Endothelial cell of umbilical vein (primary cell): ENCODE measurements around the gene APOB. TPM values are rescaled to one million over a fixed set of nuclear protein-coding genes. Genes with fewer than 3 reads are reported as not detected.

Experiments
- BruUV-seq: library from RNA; stranded (reverse); fragments of 400-500 nt; replicated peaks from 2 replicates; lab custom pipeline; 2021; lab: Mats Ljungman, UMichigan
- CTCF ChIA-PET: fragments of 300-600, 350-600 bp; sonication (Branson Sonifier 250); formaldehyde crosslinking; loops from one replicate; lab custom pipeline; 2021; ENCODE audit warnings: antibody characterized with exemption, inconsistent platforms; lab: Charles Lee
- POLR2A ChIA-PET: fragments of 300-600, 350-600 bp; sonication (Branson Sonifier 250); formaldehyde crosslinking; loops from one replicate; lab custom pipeline; 2021; ENCODE audit warnings: antibody characterized with exemption, inconsistent platforms; lab: Charles Lee
- DNase-seq: peaks from one replicate; pipeline ENCODE4 v3.0.0-alpha.2; 2011; ENCODE audit warnings: low read depth, low spot score
- FAIRE-seq: peaks from 2 replicates; lab custom pipeline; 2011; peaks lifted over from hg19 to GRCh38; lab: Jason Lieb, UNC
- H2AFZ ChIP-seq: 2 replicates; pipeline ENCODE4 v1.6.0; 2012; ENCODE audit warnings: low read depth, low read length, control low read depth, inconsistent platforms
- H3K27ac ChIP-seq: 2 replicates; pipeline ENCODE4 v1.5.1; 2011; ENCODE audit warnings: low read depth, mild to moderate bottlenecking, control low read depth, low read length, moderate library complexity; ENCODE audit not compliant: insufficient read depth
- H3K27me3 ChIP-seq, 2 experiments: 2 replicates each; pipeline versions ENCODE4 v1.6.0 to v1.6.1; 2011; ENCODE audit warnings: low read length in 2 of 2, mixed read lengths in 1 of 2; ENCODE audit not compliant: control insufficient read depth in 2 of 2, insufficient read depth in 2 of 2
- H3K36me3 ChIP-seq, 2 experiments: 2 replicates in 1 of 2; 3 replicates in 1 of 2; pipeline ENCODE4 v1.5.1; 2011; ENCODE audit warnings: low read length in 2 of 2, mild to moderate bottlenecking in 1 of 2, moderate library complexity in 1 of 2; ENCODE audit not compliant: control insufficient read depth in 2 of 2, insufficient read depth in 2 of 2; ENCODE audit errors: extremely low read depth in 1 of 2
- H3K4me1 ChIP-seq: 3 replicates; pipeline ENCODE4 v1.5.1; 2011; ENCODE audit warnings: mild to moderate bottlenecking, low read length; ENCODE audit not compliant: control insufficient read depth, insufficient read depth; ENCODE audit errors: extremely low read depth
- H3K4me2 ChIP-seq: 2 replicates; pipeline ENCODE4 v1.6.1; 2011; ENCODE audit warnings: low read length, control low read depth, mixed read lengths; ENCODE audit not compliant: insufficient read depth
- H3K4me3 ChIP-seq, 3 experiments: fragments of 200-600 bp in 1 of 3; sonication (generic), shearing (Covaris generic) in 1 of 3; replicated peaks in 1 of 3; 2 replicates each; pipeline ENCODE4 v1.5.1; 2011 to 2016; ENCODE audit warnings: control low read depth in 3 of 3, low read length in 3 of 3, mild to moderate bottlenecking in 2 of 3, inconsistent platforms in 1 of 3, low read depth in 1 of 3, moderate library complexity in 1 of 3; ENCODE audit not compliant: insufficient read depth in 1 of 3
- H3K79me2 ChIP-seq: 2 replicates; pipeline ENCODE4 v1.6.0; 2012; ENCODE audit warnings: low read length, inconsistent platforms; ENCODE audit not compliant: control insufficient read depth, insufficient read depth
- H3K9ac ChIP-seq: replicated peaks from 2 replicates; pipeline ENCODE3; 2011; ENCODE audit warnings: low read length, control low read depth; ENCODE audit not compliant: insufficient read depth; ENCODE audit errors: extremely low read depth
- H3K9me1 ChIP-seq: replicated peaks from 3 replicates; pipeline ENCODE4 v1.6.0; 2011; ENCODE audit warnings: mild to moderate bottlenecking, low read length; ENCODE audit not compliant: control insufficient read depth, insufficient read depth; ENCODE audit errors: extremely low read depth
- H3K9me3 ChIP-seq: replicated peaks from 2 replicates; pipeline ENCODE4 v1.5.1; 2012; ENCODE audit warnings: low read length, inconsistent platforms; ENCODE audit not compliant: control insufficient read depth, insufficient read depth
- H4K20me1 ChIP-seq: replicated peaks from 2 replicates; pipeline ENCODE3; 2011; ENCODE audit warnings: mild to moderate bottlenecking, low read length; ENCODE audit not compliant: control insufficient read depth, insufficient read depth; ENCODE audit errors: extremely low read depth
- CTCF ChIP-seq, 2 donors: IDR thresholded peaks; 1 replicate in 1 of 2; 2 replicates in 1 of 2; pipeline ENCODE4 v1.5.1; 2011; ENCODE audit warnings: low read length in 2 of 2, mild to moderate bottlenecking in 2 of 2, moderate library complexity in 2 of 2, control low read depth in 1 of 2, inconsistent platforms in 1 of 2, low read depth in 1 of 2; ENCODE audit not compliant: insufficient read depth in 1 of 2; ENCODE audit errors: extremely low read depth in 1 of 2
- EZH2 ChIP-seq: IDR thresholded peaks from 2 replicates; pipeline ENCODE4 v1.6.1; 2012; ENCODE audit warnings: borderline replicate concordance, low read depth, mild to moderate bottlenecking, moderate library complexity, low read length, inconsistent platforms; ENCODE audit not compliant: severe bottlenecking
- FOS ChIP-seq: IDR thresholded peaks from 2 replicates; pipeline ENCODE4 v1.6.1; 2011; ENCODE audit warnings: mild to moderate bottlenecking, low read length, moderate library complexity, borderline replicate concordance; ENCODE audit not compliant: insufficient read depth
- POLR2A ChIP-seq: IDR thresholded peaks from 2 replicates; pipeline ENCODE4 v1.6.1; 2012; ENCODE audit warnings: low read depth, mild to moderate bottlenecking, control low read depth, low read length
- POLR2AphosphoS5 ChIP-seq: IDR thresholded peaks from 2 replicates; pipeline ENCODE4 v1.6.1; 2012; ENCODE audit warnings: low read depth, mild to moderate bottlenecking, control low read depth, low read length, moderate library complexity; ENCODE audit not compliant: insufficient read depth
- dilution Hi-C: fragments of 300-500 bp; cut with MboI; formaldehyde crosslinking; loops from one replicate; pipeline ENCODE4 v1.15.0; 2019; ENCODE audit warnings: low sequenced_read_pairs; ENCODE audit not compliant: extremely low pct_ligation_motif_present
- intact Hi-C: fragments of 100-400 bp; cut with micrococcal nuclease; formaldehyde crosslinking; loops from one replicate; pipeline ENCODE4 v1.10.0; 2022
- polyA plus RNA-seq, 4 experiments: library from polyadenylated mRNA; depleted of rRNA in 3 of 4; stranded (reverse) in 3 of 4; unstranded in 1 of 4; fragments of >200 nt; gene quantifications; 2 replicates each; pipeline versions ENCODE4 v1.2.1 to v1.2.3, GENCODE V29; 2011 to 2012; ENCODE audit warnings: missing spikeins in 1 of 4
- total RNA-seq: library from RNA; stranded (reverse); gene quantifications from 2 replicates; pipeline ENCODE4 v1.2.3, GENCODE V29; 2021

The APOB gene
- total and polyA plus RNA-seq, 2 donors (not counting 3 experiments of a cell fraction or from before 2014, with no cell fraction given) = 0.07 to 0.09 TPM

GRCh38 chr2:21020668-21021288, 23.1 kb downstream of the APOB start:
- Histone ChIP-seq H3K4me1 (no peaks in the 10 kb centered on the region), H3K9ac (no peak overlapping the region), H3K36me3 (no peaks in the 10 kb centered on the region), H3K9me3 (no peaks in the 10 kb centered on the region), H4K20me1 (no peaks in the 10 kb centered on the region), H2AFZ (no peak overlapping the region), H3K4me3 (no peak overlapping the region), H3K4me2 (no peak overlapping the region), H3K27ac (no peak overlapping the region), H3K27me3 (no peaks in the 10 kb centered on the region), H3K9me1 (no peaks in the 10 kb centered on the region), H3K79me2 (no peaks in the 10 kb centered on the region)
- TF ChIP-seq EZH2 (no peak), FOS (no peak), POLR2A (no peak)
- FAIRE-seq (no peak), DNase-seq (no peak)
- intact Hi-C loops (no loop called here), dilution Hi-C loops (no loop called here)
- BruUV-seq = no TSS peak
- CTCF ChIA-PET = no interaction called here
- POLR2A ChIA-PET = no interaction called here

- BruUV-seq = no TSS peak
- Histone ChIP-seq H3K9me3 (no peaks in the 10 kb centered on the region), H4K20me1 (no peaks in the 10 kb centered on the region), H3K79me2 (no peaks in the 10 kb centered on the region), H3K27me3 (no peaks in the 10 kb centered on the region), H3K9ac (no peak overlapping the region), H3K36me3 (no peaks in the 10 kb centered on the region), H3K9me1 (no peaks in the 10 kb centered on the region), H3K4me3 (no peak overlapping the region), H2AFZ (no peak overlapping the region), H3K4me2 (no peak overlapping the region), H3K4me1 (no peaks in the 10 kb centered on the region), H3K27ac (no peak overlapping the region)
- TF ChIP-seq CTCF (IDR thresholded peaks at IDR 0.05; ENCODE audit: extremely low read depth in 1 of 2, insufficient read depth in 1 of 2, low read depth in 1 of 2, low read length in 2 of 2) = no peak
- no peak for TF ChIP-seq POLR2AphosphoS5
- no peak for TF ChIP-seq POLR2A
- no peak for TF ChIP-seq EZH2
- DNase-seq = no peak
- ChIA-PET CTCF (no interaction called here), POLR2A (no interaction called here)
- intact Hi-C loops = no loop called here
- dilution Hi-C loops = no loop called here
- FAIRE-seq = no peak
Observed at GRCh38 chr2:21020031-21020667, 23.7 kb downstream of the APOB start.
